ENCODE results near the gene IL10RA. TPM values are rescaled to one million over a fixed set of nuclear protein-coding genes. Genes with fewer than 3 reads are reported as not detected.

IL10RA gene
- total and polyA plus RNA-seq, 12 donors: 2.7 to 50.5 (median 25.5) TPM

- peak overlapping the region in 2 of 5 donors; percentile 41 to 47 for H3K27ac ChIP-seq
- H3K36me3 ChIP-seq (replicated peaks in 1 of 2): no peaks in the 10 kb centered on the region
- no peaks in the 10 kb centered on the region for H3K9me3 ChIP-seq (replicated peaks in 1 of 3)
- 25 to 61% (median 40%) methylated on average over 1 of the region's 1 CpG for WGBS, 4 donors
- H3K4me1 ChIP-seq (replicated peaks in 1 of 2): no peaks in the 10 kb centered on the region
- DNase-seq: no peak
- no peak overlapping the region for H3K4me3 ChIP-seq
- TF ChIP-seq POLR2A (IDR thresholded peaks at IDR 0.05) (no peak), CTCF (IDR thresholded peaks at IDR 0.05) (no peak)
- intact Hi-C loops (cut with DNase I): loop anchor here in 1 of 2 donors (10.0 kb wide), 1 partner anchor 525 kb away; no protein-coding TSS in a partner anchor
- H3K27me3 ChIP-seq: no peaks in the 10 kb centered on the region
Observed at GRCh38 chr11:117959438-117960149, 26.6 kb upstream of the IL10RA start.

DNA sequence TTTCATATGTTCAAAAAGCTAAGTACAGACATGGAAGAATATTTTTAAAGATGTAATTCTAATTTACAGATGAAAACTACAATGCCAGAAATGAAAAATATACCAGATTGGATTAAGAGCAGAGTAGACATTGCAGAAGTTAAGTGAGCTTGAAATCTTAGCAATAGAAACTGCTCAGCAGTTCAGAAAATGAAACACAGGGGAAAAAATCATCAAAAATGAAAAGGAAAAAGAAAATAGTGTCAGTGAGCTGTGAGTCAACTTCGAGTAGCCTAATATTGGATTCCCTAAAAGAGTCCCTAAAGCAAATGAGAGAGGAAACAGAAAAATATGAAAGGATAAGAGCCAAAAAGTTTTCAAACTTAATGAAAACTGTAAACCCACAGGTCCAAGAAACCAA is 25.8 kb upstream of the IL10RA start:
- TF ChIP-seq CTCF (IDR thresholded peaks at IDR 0.05) (no peak), POLR2A (IDR thresholded peaks at IDR 0.05) (no peak)
- no peaks in the 10 kb centered on the region for H3K36me3 ChIP-seq (replicated peaks in 1 of 2)
- WGBS, 4 donors: 34 to 67% (median 60%) methylated on average over 1 of the region's 1 CpG
- H3K27ac ChIP-seq: peak overlapping the region in 1 of 5 donors; percentile 41
- no peak overlapping the region for H3K4me3 ChIP-seq
- no peaks in the 10 kb centered on the region for H3K9me3 ChIP-seq (replicated peaks in 1 of 3)
- intact Hi-C loops (cut with DNase I): no loop called here
- no peaks in the 10 kb centered on the region for H3K27me3 ChIP-seq
- no peak for DNase-seq
- no peaks in the 10 kb centered on the region for H3K4me1 ChIP-seq (replicated peaks in 1 of 2)

DNA sequence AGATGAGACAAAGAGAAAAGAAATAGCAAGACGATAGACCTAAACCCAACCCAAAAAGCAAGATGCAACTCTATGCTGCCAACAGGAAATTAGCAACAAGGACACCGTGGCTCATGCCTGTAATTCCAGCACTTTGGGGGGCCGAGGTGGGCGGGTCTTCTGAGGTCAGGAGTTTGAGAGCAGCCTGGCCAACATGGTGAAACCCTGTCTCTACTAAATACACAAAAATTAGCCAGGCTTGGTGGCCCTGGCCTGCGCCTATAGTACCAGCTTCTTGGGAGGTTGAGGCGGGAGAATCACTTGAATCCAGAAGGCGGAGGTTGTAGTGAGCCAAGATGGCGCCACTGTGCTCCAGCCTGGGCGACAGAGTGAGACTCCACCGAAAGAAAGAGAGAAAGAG is 24.3 kb upstream of the IL10RA start:
- H3K27ac ChIP-seq: no peak overlapping the region
- H3K4me1 ChIP-seq (replicated peaks in 1 of 2): no peaks in the 10 kb centered on the region
- no peak overlapping the region for H3K4me3 ChIP-seq
- no peaks in the 10 kb centered on the region for H3K9me3 ChIP-seq (replicated peaks in 1 of 3)
- H3K36me3 ChIP-seq (replicated peaks in 1 of 2): no peaks in the 10 kb centered on the region
- TF ChIP-seq CTCF (IDR thresholded peaks at IDR 0.05) (no peak), POLR2A (IDR thresholded peaks at IDR 0.05) (no peak)
- intact Hi-C loops (cut with DNase I): no loop called here
- H3K27me3 ChIP-seq: no peaks in the 10 kb centered on the region
- DNase-seq: no peak
- WGBS, 4 donors: 82 to 85% (median 85%) methylated on average over 10 of the region's 10 CpGs

- no peaks in the 10 kb centered on the region for H3K36me3 ChIP-seq (replicated peaks in 1 of 2)
- DNase-seq: no peak
- H3K27ac ChIP-seq: no peak overlapping the region
- H3K4me1 ChIP-seq (replicated peaks in 1 of 2): no peaks in the 10 kb centered on the region
- no peaks in the 10 kb centered on the region for H3K9me3 ChIP-seq (replicated peaks in 1 of 3)
- WGBS, 4 donors: 74 to 84% (median 81%) methylated on average over 3 of the region's 3 CpGs
- TF ChIP-seq CTCF (IDR thresholded peaks at IDR 0.05): no peak
- TF ChIP-seq POLR2A (IDR thresholded peaks at IDR 0.05): no peak
- no peaks in the 10 kb centered on the region for H3K27me3 ChIP-seq
- H3K4me3 ChIP-seq: no peak overlapping the region
- intact Hi-C loops (cut with DNase I): no loop called here
Observed at GRCh38 chr11:117962826-117963225, 23.4 kb upstream of the IL10RA start.

Measured in adrenal gland (tissue), 12 donors.